RWPE2 (cell line): ENCODE measurements around the gene GPR15.
A peak's percentile ranks its signal among the peaks of the same experiment; 100 is the strongest.

Experiments
- ATAC-seq: fragments of 200-7000 bp; cut with Tn5 transposase; 3 replicates; pipeline ENCODE4 v1.9.1; 2021; ENCODE audit warnings: low read depth
- DNase-seq: peaks from one replicate; pipeline ENCODE4 v3.0.0-alpha.2; 2020; ENCODE audit warnings: low spot score
- H3K27ac ChIP-seq: fragments of 450-650 bp; 2 replicates; pipeline ENCODE4 v1.5.1; 2017; ENCODE audit warnings: mild to moderate bottlenecking; ENCODE audit not compliant: poor library complexity, severe bottlenecking
- H3K27me3 ChIP-seq: fragments of 250-450 bp; sonication (Bioruptor Pico); 2 replicates; pipeline ENCODE4 v1.5.1; 2021; ENCODE audit warnings: mild to moderate bottlenecking, moderate library complexity; ENCODE audit not compliant: insufficient read depth, poor library complexity, severe bottlenecking
- H3K36me3 ChIP-seq: fragments of 250-450 bp; sonication (Bioruptor Pico); 2 replicates; pipeline ENCODE4 v1.5.1; 2020; ENCODE audit warnings: low read depth, mild to moderate bottlenecking, moderate library complexity
- H3K4me1 ChIP-seq: fragments of 250-450 bp; sonication (Bioruptor Pico); 2 replicates; pipeline ENCODE4 v1.5.1; 2021; ENCODE audit warnings: mild to moderate bottlenecking, moderate library complexity; ENCODE audit not compliant: insufficient read depth, poor library complexity, severe bottlenecking
- H3K4me3 ChIP-seq: fragments of 250-450 bp; sonication (Bioruptor Pico); 2 replicates; pipeline ENCODE4 v1.5.1; 2021; ENCODE audit warnings: mild to moderate bottlenecking, moderate library complexity; ENCODE audit not compliant: severe bottlenecking
- H3K9me3 ChIP-seq: fragments of 250-450 bp; sonication (Bioruptor Pico); 2 replicates; pipeline ENCODE4 v1.5.1; 2021; ENCODE audit warnings: mild to moderate bottlenecking, moderate library complexity; ENCODE audit not compliant: severe bottlenecking
- CTCF ChIP-seq: fragments of 450-650 bp; IDR thresholded peaks from one replicate; pipeline ENCODE4 v1.5.1; 2017; ENCODE audit warnings: mild to moderate bottlenecking, moderate library complexity; ENCODE audit not compliant: poor library complexity, severe bottlenecking

Gene GPR15

GRCh38 chr3:98500019-98500418, 31.8 kb upstream of the GPR15 start:
- no peak overlapping the region for H3K4me3 ChIP-seq
- H3K36me3 ChIP-seq: no peaks in the 10 kb centered on the region
- DNase-seq (no peak), ATAC-seq (peak; percentile 65)
- no peaks in the 10 kb centered on the region for H3K27me3 ChIP-seq
- TF ChIP-seq CTCF: no peak
- peaks cover 5% of the 10 kb centered on the region for H3K4me1 ChIP-seq
- no peaks in the 10 kb centered on the region for H3K9me3 ChIP-seq
- no peak overlapping the region for H3K27ac ChIP-seq

GRCh38 chr3:98501270-98501669, 30.5 kb upstream of the GPR15 start:
- DNase-seq (no peak), ATAC-seq (no peak)
- Histone ChIP-seq H3K27me3 (no peaks in the 10 kb centered on the region), H3K4me3 (no peak overlapping the region), H3K9me3 (no peaks in the 10 kb centered on the region), H3K4me1 (peaks cover 3% of the 10 kb centered on the region), H3K36me3 (no peaks in the 10 kb centered on the region), H3K27ac (no peak overlapping the region)
- no peak for TF ChIP-seq CTCF

GRCh38 chr3:98501863-98502576, 29.8 kb upstream of the GPR15 start:
- no peak overlapping the region for H3K27ac ChIP-seq
- H3K36me3 ChIP-seq: no peaks in the 10 kb centered on the region
- ATAC-seq: no peak
- H3K9me3 ChIP-seq: no peaks in the 10 kb centered on the region
- peaks cover 3% of the 10 kb centered on the region for H3K4me1 ChIP-seq
- DNase-seq: no peak
- H3K4me3 ChIP-seq: no peak overlapping the region
- TF ChIP-seq CTCF: no peak
- no peaks in the 10 kb centered on the region for H3K27me3 ChIP-seq

GRCh38 chr3:98504539-98504938, 27.2 kb upstream of the GPR15 start:
- no peak for TF ChIP-seq CTCF
- no peak for DNase-seq

GRCh38 chr3:98508582-98508981, 23.2 kb upstream of the GPR15 start:
- no peak for TF ChIP-seq CTCF
- no peaks in the 10 kb centered on the region for H3K9me3 ChIP-seq
- H3K27ac ChIP-seq: no peak overlapping the region
- no peak overlapping the region for H3K4me3 ChIP-seq
- H3K4me1 ChIP-seq: peaks cover 27% of the 10 kb centered on the region
- DNase-seq (no peak), ATAC-seq (no peak)
- no peaks in the 10 kb centered on the region for H3K36me3 ChIP-seq
- H3K27me3 ChIP-seq: no peaks in the 10 kb centered on the region

More at GRCh38 chr3:98504539-98504938, 27.2 kb upstream of the GPR15 start:
- H3K27ac ChIP-seq: no peak overlapping the region
- no peaks in the 10 kb centered on the region for H3K36me3 ChIP-seq
- ATAC-seq: no peak
- no peaks in the 10 kb centered on the region for H3K9me3 ChIP-seq
- H3K4me1 ChIP-seq: peaks cover 3% of the 10 kb centered on the region
- H3K4me3 ChIP-seq: no peak overlapping the region
- H3K27me3 ChIP-seq: no peaks in the 10 kb centered on the region
